HCT116 (cell line): Measurements from ENCODE around the gene PLCH2. TPM values are rescaled to one million over a fixed set of nuclear protein-coding genes. Genes with fewer than 3 reads are reported as not detected.

Experiments
- ATAC-seq: fragments of 200-7000 bp; cut with Tn5 transposase; 2 replicates; pipeline ENCODE4 v1.9.1; 2020; ENCODE audit warnings: mild to moderate bottlenecking, moderate library complexity
- BruUV-seq: library from RNA; stranded (reverse); fragments of 400-500 nt; replicated peaks from 2 replicates; lab custom pipeline; 2021; lab: Mats Ljungman, UMichigan
- CTCF ChIA-PET: fragments of 300-600 bp; sonication (Branson Sonifier 250); formaldehyde crosslinking; loops from one replicate; lab custom pipeline; 2021; ENCODE audit warnings: antibody characterized with exemption; lab: Charles Lee
- POLR2A ChIA-PET: fragments of 300-600, 350-600 bp; sonication (Branson Sonifier 250); formaldehyde crosslinking; loops from one replicate; lab custom pipeline; 2021; ENCODE audit warnings: antibody characterized with exemption; lab: Charles Lee
- RAD21 ChIA-PET, 2 experiments: fragments of 300-600 bp; sonication (Branson Sonifier 250); formaldehyde crosslinking; loops; one replicate each; lab custom pipeline; 2023; ENCODE audit warnings: low total read pairs in 2 of 2; ENCODE audit not compliant: uncharacterized antibody in 2 of 2, unreplicated experiment in 2 of 2, low non-redundant PET in 1 of 2; lab: Charles Lee
- DNase-seq: peaks from one replicate; pipeline ENCODE4 v3.0.0-alpha.2; 2010; ENCODE audit warnings: low read depth, low spot score
- H2AFZ ChIP-seq: fragments of 200-600 bp; shearing (Covaris generic), sonication (generic); 2 replicates; pipeline ENCODE4 v1.6.1; 2017; ENCODE audit warnings: low read depth, mixed run types, mixed read lengths, antibody characterized with exemption, low read length; ENCODE audit not compliant: poor library complexity, severe bottlenecking
- H3K27ac ChIP-seq: 2 replicates; pipeline ENCODE4 v1.5.1; 2012; ENCODE audit warnings: low read depth, low read length
- H3K27me3 ChIP-seq: fragments of 200-600 bp; sonication (generic); 2 replicates; pipeline ENCODE4 v1.6.1; 2016; ENCODE audit warnings: mixed run types, low read length, mixed read lengths; ENCODE audit not compliant: insufficient read depth
- H3K36me3 ChIP-seq, 2 experiments: fragments of 200-500 bp in 1 of 2; fragments of 200-600 bp in 1 of 2; sonication (Bioruptor generic) in 1 of 2; sonication (generic) in 1 of 2; 2 replicates each; pipeline versions ENCODE4 v1.5.1 to v1.6.1; 2014 to 2016; ENCODE audit warnings: low read length in 2 of 2, inconsistent platforms in 1 of 2, mixed read lengths in 1 of 2, mixed run types in 1 of 2; ENCODE audit not compliant: insufficient read depth in 2 of 2, control insufficient read depth in 1 of 2
- H3K4me1 ChIP-seq, 2 experiments: fragments of 200-600 bp in 1 of 2; sonication (generic) in 1 of 2; 2 replicates each; pipeline versions ENCODE4 v1.5.1 to v1.6.1; 2012 to 2017; ENCODE audit warnings: low read length in 2 of 2, inconsistent platforms in 1 of 2, mild to moderate bottlenecking in 1 of 2, mixed read lengths in 1 of 2, mixed run types in 1 of 2, moderate library complexity in 1 of 2; ENCODE audit not compliant: insufficient read depth in 2 of 2, control insufficient read depth in 1 of 2
- H3K4me2 ChIP-seq: fragments of 200-600 bp; sonication (generic); 2 replicates; pipeline ENCODE4 v1.6.1; 2017; ENCODE audit warnings: mixed run types, low read length, mixed read lengths
- H3K4me3 ChIP-seq, 2 experiments: fragments of 200-600 bp in 1 of 2; sonication (generic) in 1 of 2; replicated peaks in 1 of 2; 2 replicates each; pipeline ENCODE4 v1.5.1; 2011 to 2016; ENCODE audit warnings: low read length in 2 of 2, control low read depth in 1 of 2, low read depth in 1 of 2, mild to moderate bottlenecking in 1 of 2, mixed read lengths in 1 of 2, mixed run types in 1 of 2
- H3K79me2 ChIP-seq: fragments of 200-600 bp; sonication (generic); 2 replicates; pipeline ENCODE4 v1.6.1; 2017; ENCODE audit warnings: mild to moderate bottlenecking, mixed run types, low read length, moderate library complexity, mixed read lengths; ENCODE audit not compliant: insufficient read depth
- H3K9ac ChIP-seq: fragments of 200-600 bp; sonication (generic); 2 replicates; pipeline ENCODE4 v1.6.1; 2016; ENCODE audit warnings: low read length, mixed read lengths
- H3K9me2 ChIP-seq: fragments of 200-600 bp; sonication (generic), shearing (Covaris generic); 2 replicates; pipeline ENCODE4 v1.6.1; 2017; ENCODE audit warnings: mixed run types, mild to moderate bottlenecking, moderate library complexity; ENCODE audit not compliant: insufficient read depth
- H3K9me3 ChIP-seq, 2 experiments: fragments of 200-500 bp in 1 of 2; fragments of 200-600 bp in 1 of 2; sonication (Bioruptor generic) in 1 of 2; sonication (generic) in 1 of 2; 2 replicates each; pipeline ENCODE4 v1.6.1; 2014 to 2017; ENCODE audit warnings: low read length in 2 of 2, mixed read lengths in 2 of 2, inconsistent platforms in 1 of 2, low read depth in 1 of 2, mild to moderate bottlenecking in 1 of 2, mixed run types in 1 of 2, moderate library complexity in 1 of 2; ENCODE audit not compliant: control insufficient read depth in 1 of 2, insufficient read depth in 1 of 2
- H4K20me1 ChIP-seq: fragments of 200-600 bp; sonication (generic), shearing (Covaris generic); 2 replicates; pipeline ENCODE4 v1.6.1; 2017; ENCODE audit warnings: mixed run types, mild to moderate bottlenecking, moderate library complexity; ENCODE audit not compliant: insufficient read depth
- CBX3 ChIP-seq: IDR thresholded peaks from 2 replicates; pipeline ENCODE4 v1.6.1; 2012; ENCODE audit warnings: low read depth
- EGR1 ChIP-seq: IDR thresholded peaks from 2 replicates; pipeline ENCODE4 v1.6.1; 2012; ENCODE audit warnings: low read depth
- ELF1 ChIP-seq: IDR thresholded peaks from 2 replicates; pipeline ENCODE4 v1.6.1; 2012; ENCODE audit warnings: low read depth, borderline replicate concordance
- EZH2 ChIP-seq: fragments of 200-600 bp; sonication (generic); IDR thresholded peaks from 2 replicates; pipeline ENCODE4 v1.6.1; 2017; ENCODE audit warnings: antibody characterized with exemption, mixed run types
- EZH2phosphoT487 ChIP-seq: fragments of 200-600 bp; IDR thresholded peaks from 2 replicates; pipeline ENCODE4 v1.6.1; 2018; ENCODE audit warnings: antibody characterized with exemption, borderline replicate concordance
- FOSL1 ChIP-seq: IDR thresholded peaks from 2 replicates; pipeline ENCODE4 v1.6.1; 2012; ENCODE audit warnings: low read depth
- POLR2A ChIP-seq: IDR thresholded peaks from 2 replicates; pipeline ENCODE4 v1.7.0; 2011; ENCODE audit warnings: borderline replicate concordance; ENCODE audit not compliant: insufficient read depth, insufficient read length; ENCODE audit errors: extremely low read depth
- POLR2AphosphoS5 ChIP-seq: IDR thresholded peaks from 2 replicates; pipeline ENCODE4 v1.6.1; 2011; ENCODE audit warnings: mild to moderate bottlenecking, low read depth, low read length, moderate library complexity
- SIN3A ChIP-seq: IDR thresholded peaks from 2 replicates; pipeline ENCODE4 v1.6.1; 2012; ENCODE audit warnings: low read depth
- SP1 ChIP-seq: IDR thresholded peaks from 2 replicates; pipeline ENCODE4 v1.6.1; 2012; ENCODE audit warnings: low read depth
- SRF ChIP-seq: IDR thresholded peaks from 2 replicates; pipeline ENCODE4 v1.6.1; 2012; ENCODE audit warnings: low read depth
- YY1 ChIP-seq: IDR thresholded peaks from 2 replicates; pipeline ENCODE4 v1.6.1; 2011; ENCODE audit warnings: low read length, low read depth, moderate library complexity, mild to moderate bottlenecking; ENCODE audit not compliant: insufficient replicate concordance; ENCODE audit errors: extremely low read depth
- ZFX ChIP-seq: fragments of 450-650 bp; IDR thresholded peaks from 2 replicates; pipeline ENCODE4 v1.6.1; 2017
- intact Hi-C: fragments of 100-400 bp; cut with micrococcal nuclease; formaldehyde crosslinking; loops from 2 replicates; pipeline ENCODE4 v1.10.0; 2022
- total RNA-seq: library from RNA; stranded (reverse); gene quantifications from one replicate; pipeline ENCODE4 v1.2.1, GENCODE V29; 2021; ENCODE audit not compliant: unreplicated experiment
- TF ChIP-seq, protein P1 (sequence below), 3 experiments: fragments of 200-600 bp in 1 of 3; sonication (generic) in 1 of 3; IDR thresholded peaks in 2 of 3; conservative IDR thresholded peaks in 1 of 3; 2 replicates each; pipeline ENCODE4 v1.5.1; 2012 to 2017; ENCODE audit warnings: low read depth in 2 of 3, low read length in 2 of 3, antibody characterized with exemption in 1 of 3, borderline replicate concordance in 1 of 3, control low read depth in 1 of 3, mild to moderate bottlenecking in 1 of 3, mixed read lengths in 1 of 3, mixed run types in 1 of 3, moderate library complexity in 1 of 3; ENCODE audit not compliant: insufficient read depth in 1 of 3
- TF ChIP-seq, protein P2 (sequence below): IDR thresholded peaks from 2 replicates; pipeline ENCODE4 v1.6.1; 2011; ENCODE audit warnings: mild to moderate bottlenecking, low read length, moderate library complexity; ENCODE audit not compliant: insufficient replicate concordance; ENCODE audit errors: extremely low read depth

PLCH2 gene
- total RNA-seq, 1 experiment from 2014 or later = 2.0 TPM

DNA sequence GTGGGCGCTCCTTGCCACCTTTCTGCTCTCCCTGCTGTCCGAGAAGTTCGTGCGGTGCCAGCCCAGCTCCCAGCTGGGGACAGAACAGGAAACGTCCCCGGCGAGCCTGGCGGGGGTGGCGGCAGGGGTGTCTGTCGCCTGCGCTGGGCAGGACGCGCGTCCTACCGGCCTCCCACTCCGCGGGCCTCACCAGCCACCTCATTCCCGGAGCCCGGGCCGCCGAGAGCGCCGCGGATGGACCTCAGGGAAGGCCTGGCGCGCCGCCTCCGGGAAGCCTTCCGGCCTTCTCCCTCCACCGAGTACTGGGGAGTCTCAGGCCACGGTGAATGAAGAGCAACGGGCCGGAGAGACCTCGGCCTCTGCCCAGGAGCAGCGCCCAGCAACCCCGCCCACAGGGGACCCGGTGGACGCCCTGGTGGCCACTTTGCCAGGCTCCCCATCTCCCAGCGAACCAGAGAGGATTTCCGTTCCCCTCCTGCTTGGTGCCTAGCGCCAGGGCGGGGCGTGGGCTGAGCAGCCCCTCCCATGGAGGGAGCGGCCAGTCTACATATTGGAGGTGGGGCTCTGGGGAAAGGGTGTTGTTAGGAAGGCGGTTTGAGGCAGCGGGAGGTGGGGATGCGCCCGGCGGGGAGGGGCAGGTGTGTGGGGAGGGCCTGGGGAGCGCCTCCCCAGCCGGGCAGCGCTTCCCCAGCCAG lies 70.6 kb downstream of the PLCH2 start:
- Histone ChIP-seq H3K27ac (peak overlapping the region; percentile 93), H3K4me1 (peaks cover 24 to 46% of the 10 kb centered on the region in 2 experiments), H3K9me2 (no peaks in the 10 kb centered on the region), H3K36me3 (no peaks in the 10 kb centered on the region), H3K9me3 (no peaks in the 10 kb centered on the region), H4K20me1 (no peaks in the 10 kb centered on the region), H3K27me3 (no peaks in the 10 kb centered on the region), H3K4me3 (peak overlapping the region; percentile 66 to 70), H3K9ac (peak overlapping the region; percentile 82), H3K79me2 (no peaks in the 10 kb centered on the region), H3K4me2 (peak overlapping the region; percentile 97), H2AFZ (no peak overlapping the region)
- BruUV-seq = TSS peak; percentile 80
- intact Hi-C loops = loop anchor here (2.0 kb wide), 1 partner anchor 96 kb away; no protein-coding TSS in a partner anchor
- ChIA-PET POLR2A (interaction anchor here (0.8 to 1.6 kb wide), 8 partner anchors 12 to 135 kb away, joined by 3 to 13 read pairs (median 4); partner anchors contain the start of genes PANK4 and PEX10), RAD21 (interaction anchor here (0.6 to 1.3 kb wide), 6 partner anchors 20 to 352 kb away, joined by 3 to 5 read pairs (median 4); partner anchors contain the start of genes FAAP20 (in 1 of the 2), PANK4 (in 1 of the 2) and PRXL2B (in 1 of the 2)), CTCF (interaction anchor here (0.9 to 2.4 kb wide), 9 partner anchors 12 to 351 kb away, joined by 3 to 13 read pairs (median 6); partner anchors contain the start of genes FAAP20, PANK4, PEX10 and PRXL2B)
- ATAC-seq (peak; percentile 76), DNase-seq (peak; percentile 85)
- peak; percentile 53; the same call in 1 of the 2 replicates for TF ChIP-seq ZFX
- no peak for TF ChIP-seq SRF
- peak; percentile 33; the same call in 1 of the 2 replicates for TF ChIP-seq POLR2AphosphoS5
- TF ChIP-seq SP1 = no peak
- TF ChIP-seq EZH2 = no peak
- TF ChIP-seq SIN3A = no peak
- no peak for TF ChIP-seq CBX3
- TF ChIP-seq ELF1 = no peak
- TF ChIP-seq, protein P1, sequence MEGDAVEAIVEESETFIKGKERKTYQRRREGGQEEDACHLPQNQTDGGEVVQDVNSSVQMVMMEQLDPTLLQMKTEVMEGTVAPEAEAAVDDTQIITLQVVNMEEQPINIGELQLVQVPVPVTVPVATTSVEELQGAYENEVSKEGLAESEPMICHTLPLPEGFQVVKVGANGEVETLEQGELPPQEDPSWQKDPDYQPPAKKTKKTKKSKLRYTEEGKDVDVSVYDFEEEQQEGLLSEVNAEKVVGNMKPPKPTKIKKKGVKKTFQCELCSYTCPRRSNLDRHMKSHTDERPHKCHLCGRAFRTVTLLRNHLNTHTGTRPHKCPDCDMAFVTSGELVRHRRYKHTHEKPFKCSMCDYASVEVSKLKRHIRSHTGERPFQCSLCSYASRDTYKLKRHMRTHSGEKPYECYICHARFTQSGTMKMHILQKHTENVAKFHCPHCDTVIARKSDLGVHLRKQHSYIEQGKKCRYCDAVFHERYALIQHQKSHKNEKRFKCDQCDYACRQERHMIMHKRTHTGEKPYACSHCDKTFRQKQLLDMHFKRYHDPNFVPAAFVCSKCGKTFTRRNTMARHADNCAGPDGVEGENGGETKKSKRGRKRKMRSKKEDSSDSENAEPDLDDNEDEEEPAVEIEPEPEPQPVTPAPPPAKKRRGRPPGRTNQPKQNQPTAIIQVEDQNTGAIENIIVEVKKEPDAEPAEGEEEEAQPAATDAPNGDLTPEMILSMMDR (IDR thresholded peaks at IDR 0.05 in 2 of 3, conservative IDR thresholded peaks at IDR 0.05 in 1 of 3; ENCODE audit: borderline replicate concordance in 1 of 3, insufficient read depth in 1 of 3, low read depth in 2 of 3, low read length in 2 of 3) = peak in 1 of 3 experiments; percentile 22; a peak in 1 of 6 replicates
- TF ChIP-seq EZH2phosphoT487 = no peak
- TF ChIP-seq, protein P2, sequence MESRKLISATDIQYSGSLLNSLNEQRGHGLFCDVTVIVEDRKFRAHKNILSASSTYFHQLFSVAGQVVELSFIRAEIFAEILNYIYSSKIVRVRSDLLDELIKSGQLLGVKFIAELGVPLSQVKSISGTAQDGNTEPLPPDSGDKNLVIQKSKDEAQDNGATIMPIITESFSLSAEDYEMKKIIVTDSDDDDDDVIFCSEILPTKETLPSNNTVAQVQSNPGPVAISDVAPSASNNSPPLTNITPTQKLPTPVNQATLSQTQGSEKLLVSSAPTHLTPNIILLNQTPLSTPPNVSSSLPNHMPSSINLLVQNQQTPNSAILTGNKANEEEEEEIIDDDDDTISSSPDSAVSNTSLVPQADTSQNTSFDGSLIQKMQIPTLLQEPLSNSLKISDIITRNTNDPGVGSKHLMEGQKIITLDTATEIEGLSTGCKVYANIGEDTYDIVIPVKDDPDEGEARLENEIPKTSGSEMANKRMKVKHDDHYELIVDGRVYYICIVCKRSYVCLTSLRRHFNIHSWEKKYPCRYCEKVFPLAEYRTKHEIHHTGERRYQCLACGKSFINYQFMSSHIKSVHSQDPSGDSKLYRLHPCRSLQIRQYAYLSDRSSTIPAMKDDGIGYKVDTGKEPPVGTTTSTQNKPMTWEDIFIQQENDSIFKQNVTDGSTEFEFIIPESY = no peak
- no peak for TF ChIP-seq EGR1
- TF ChIP-seq FOSL1 = no peak
- TF ChIP-seq POLR2A = no peak
- peak; percentile 46 for TF ChIP-seq YY1
